ENCODE results near the gene METRNL. TPM values are rescaled to one million over a fixed set of nuclear protein-coding genes. Genes with fewer than 3 reads are reported as not detected.
"Not testable (repeated sequence)": the region's sequence is repeated elsewhere in the genome, so short reads cannot be mapped to it uniquely, and the experiment has no call there.

The METRNL gene
- total and polyA plus RNA-seq, 5 experiments from 2014 or later = 0.42 to 4.8 (median 4.1) TPM

DNA sequence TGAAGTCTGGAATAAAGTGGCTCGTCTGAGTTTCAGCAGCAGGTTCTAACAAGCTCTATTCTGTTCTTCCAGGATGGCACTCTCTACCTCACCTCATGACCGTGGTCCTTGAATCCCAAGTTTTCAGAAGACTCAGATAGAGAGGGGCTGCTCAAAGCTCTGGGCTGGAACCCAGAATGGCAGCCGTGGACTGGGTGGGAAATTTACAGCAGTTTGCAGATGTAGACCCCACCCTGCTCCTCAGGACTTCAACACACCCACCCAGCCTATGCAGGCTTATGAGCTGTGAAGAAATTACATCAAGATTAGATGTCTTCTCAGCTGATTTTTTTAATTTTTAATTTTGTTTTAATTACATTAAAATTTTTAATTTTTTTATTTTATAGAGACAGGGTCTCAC is 59.4 kb downstream of the METRNL start:
- Mint-ChIP-seq H3K9me3 (peaks cover 0 to 13% (median 0%) of the 10 kb centered on the region in 9 donors), H3K4me3 (no peak overlapping the region)

DNA sequence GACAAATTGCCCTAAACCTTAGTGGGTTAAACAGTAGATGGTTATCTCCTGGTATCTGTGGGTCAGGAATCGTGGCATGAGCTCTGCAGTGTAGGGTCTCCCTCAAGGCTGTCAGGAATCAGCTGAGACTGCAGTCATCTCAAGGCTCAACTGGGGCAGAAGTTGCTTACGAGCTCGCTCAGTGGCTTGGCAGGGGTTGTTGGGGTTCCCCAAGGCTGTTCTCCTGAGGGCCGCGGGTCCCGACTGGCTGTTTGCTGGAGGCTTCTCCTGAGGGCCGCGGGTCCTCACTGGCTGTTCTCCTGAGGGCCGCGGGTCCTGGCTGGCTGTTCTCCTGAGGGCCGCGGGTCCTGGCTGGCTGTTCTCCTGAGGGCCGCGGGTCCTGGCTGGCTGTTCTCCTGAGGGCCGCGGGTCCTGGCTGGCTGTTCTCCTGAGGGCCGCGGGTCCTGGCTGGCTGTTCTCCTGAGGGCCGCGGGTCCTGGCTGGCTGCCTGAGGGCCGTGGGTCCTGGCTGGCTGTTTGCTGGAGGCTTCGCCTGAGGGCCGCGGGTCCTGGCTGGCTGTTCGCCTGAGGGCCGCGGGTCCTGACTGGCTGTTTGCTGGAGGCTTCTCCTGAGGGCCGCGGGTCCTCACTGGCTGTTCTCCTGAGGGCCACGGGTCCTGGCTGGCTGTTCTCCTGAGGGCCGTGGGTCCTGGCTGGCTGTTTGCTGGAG is 60.3 kb downstream of the METRNL start:
- H3K36me3 Mint-ChIP-seq, ATAC-seq, POLR2A ChIA-PET, H3K4me1 Mint-ChIP-seq, H3K4me3 Mint-ChIP-seq, H3K27ac Mint-ChIP-seq: not testable (repeated sequence)
- DNase-seq = peak in 1 of 10 donors; percentile 5
- Mint-ChIP-seq H3K27me3 (peaks cover 1 to 14% (median 5%) of the 10 kb centered on the region in 5 donors), H3K9me3 (peaks cover 0 to 13% (median 0%) of the 10 kb centered on the region in 9 donors)

More for the DNA sequence above, 59.4 kb downstream of the METRNL start:
- ATAC-seq (no peak), DNase-seq (no peak)
- Mint-ChIP-seq H3K36me3 (peaks cover 0 to 5% (median 0%) of the 10 kb centered on the region in 3 donors), H3K27me3 (peaks cover 1 to 14% (median 5%) of the 10 kb centered on the region in 5 donors), H3K4me1 (no peaks in the 10 kb centered on the region), H3K27ac (no peak overlapping the region)
- POLR2A ChIA-PET = no interaction called here

GRCh38 chr17:83140249-83140566 is 60.8 kb downstream of the METRNL start:
- POLR2A ChIA-PET, ATAC-seq: not testable (repeated sequence)

DNA sequence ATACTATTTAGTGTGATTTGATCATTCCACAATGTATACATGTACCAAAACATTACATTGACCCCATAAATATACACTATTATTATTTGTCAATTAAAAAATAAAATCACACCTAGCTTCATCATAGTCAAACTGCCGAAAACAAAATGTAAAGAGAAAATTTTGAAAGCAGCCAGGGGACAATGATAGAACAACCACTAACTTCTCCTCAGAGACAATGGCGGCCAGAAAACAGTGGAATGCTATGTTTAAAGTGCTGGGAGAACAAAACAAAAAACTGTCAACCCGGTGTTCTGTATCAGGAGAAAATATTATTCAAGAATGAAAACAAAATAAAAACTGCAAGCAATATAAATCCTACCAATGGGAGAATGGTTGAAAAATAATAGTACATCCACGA is 63.2 kb downstream of the METRNL start:
- Mint-ChIP-seq H3K4me3 (no peak overlapping the region), H3K36me3 (peaks cover 0 to 5% (median 0%) of the 10 kb centered on the region in 3 donors), H3K27me3 (peaks cover 0 to 7% (median 0%) of the 10 kb centered on the region in 5 donors), H3K9me3 (peaks cover 0 to 13% (median 0%) of the 10 kb centered on the region in 9 donors), H3K27ac (no peak overlapping the region), H3K4me1 (no peaks in the 10 kb centered on the region)
- ATAC-seq = no peak
- no peak for DNase-seq
- POLR2A ChIA-PET = no interaction called here

More at GRCh38 chr17:83140249-83140566, 60.8 kb downstream of the METRNL start:
- H3K27ac Mint-ChIP-seq, H3K36me3 Mint-ChIP-seq, H3K4me1 Mint-ChIP-seq, DNase-seq, H3K4me3 Mint-ChIP-seq: not testable (repeated sequence)
- H3K27me3 Mint-ChIP-seq = peaks cover 1 to 14% (median 5%) of the 10 kb centered on the region in 5 donors
- H3K9me3 Mint-ChIP-seq = peaks cover 0 to 13% (median 0%) of the 10 kb centered on the region in 9 donors

DNA sequence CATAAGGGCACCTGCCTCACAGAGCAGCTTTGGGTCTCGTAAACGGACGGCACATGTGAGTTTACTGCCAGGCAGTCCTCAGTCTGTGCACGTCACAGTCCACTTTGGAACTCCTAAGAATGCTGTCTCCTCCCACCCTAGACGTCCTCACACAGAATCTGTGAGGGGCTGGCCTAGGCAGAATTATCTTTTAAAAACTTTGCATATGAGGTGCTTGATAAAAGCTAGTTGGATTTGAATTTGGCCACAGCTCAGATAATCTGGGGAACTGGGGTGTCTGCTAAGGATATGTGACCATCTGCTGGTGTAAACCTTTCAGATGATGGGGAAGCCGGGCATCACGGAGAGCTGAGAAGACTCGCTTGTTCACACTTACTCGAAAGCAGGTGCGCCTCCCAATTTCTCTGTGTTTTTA is 64.4 kb downstream of the METRNL start:
- Mint-ChIP-seq H3K9me3 (peaks cover 0 to 13% (median 0%) of the 10 kb centered on the region in 9 donors), H3K36me3 (peaks cover 0 to 5% (median 0%) of the 10 kb centered on the region in 3 donors), H3K4me3 (no peak overlapping the region), H3K27me3 (peaks cover 0 to 2% (median 0%) of the 10 kb centered on the region in 5 donors), H3K27ac (peak overlapping the region in 1 of 10 donors; percentile 31), H3K4me1 (no peaks in the 10 kb centered on the region)
- POLR2A ChIA-PET = no interaction called here
- ATAC-seq = no peak
- DNase-seq = no peak

Other genes starting within 250 kb of the METRNL start
- gene ZNF750, start 239.6 kb upstream of the METRNL start, total RNA-seq = not detected
- gene ZNF750, start 239.6 kb upstream of the METRNL start, polyA plus RNA-seq = not detected